Stomach (tissue), 4 donors: ENCODE results near the gene RHBDD2.

Experiments
- CTCF ChIP-seq, 7 experiments: fragments of 450-650 bp in 4 of 7; fragments of 200-600 bp in 3 of 7; sonication (generic) in 3 of 7; IDR thresholded peaks; one replicate each; pipeline ENCODE4 v1.5.1; 2016 to 2019; ENCODE audit warnings: antibody characterized with exemption in 7 of 7, control low read depth in 2 of 7, mild to moderate bottlenecking in 1 of 7
- POLR2A ChIP-seq, 4 donors: fragments of 450-650 bp; IDR thresholded peaks; one replicate each; pipeline ENCODE4 v1.6.1; 2016; ENCODE audit warnings: antibody characterized with exemption in 4 of 4, control low read depth in 2 of 4, mild to moderate bottlenecking in 1 of 4, moderate library complexity in 1 of 4

GRCh38 chr7:75905785-75906604, 27.2 kb downstream of the RHBDD2 start:
- no peak for TF ChIP-seq POLR2A (IDR thresholded peaks at IDR 0.05)
- TF ChIP-seq CTCF (IDR thresholded peaks at IDR 0.05), result no peak
